ENCODE measurements around the gene UBE2J2. TPM values are rescaled to one million over a fixed set of nuclear protein-coding genes. Genes with fewer than 3 reads are reported as not detected.
A peak's percentile ranks its signal among the peaks of the same experiment; 100 is the strongest.
"Not testable (repeated sequence)": the region's sequence is repeated elsewhere in the genome, so short reads cannot be mapped to it uniquely, and the experiment has no call there.

UBE2J2 gene
- total RNA-seq, 1 donor, result 51.4 TPM

GRCh38 chr1:1259540-1259939 is 14.1 kb downstream of the UBE2J2 start:
- no peak for DNase-seq (ENCODE audit: low read depth in 2 of 3, low spot score in 2 of 3)

GRCh38 chr1:1259119-1259488 is 14.6 kb downstream of the UBE2J2 start:
- DNase-seq (ENCODE audit: low read depth in 2 of 3, low spot score in 2 of 3), result no peak

DNA sequence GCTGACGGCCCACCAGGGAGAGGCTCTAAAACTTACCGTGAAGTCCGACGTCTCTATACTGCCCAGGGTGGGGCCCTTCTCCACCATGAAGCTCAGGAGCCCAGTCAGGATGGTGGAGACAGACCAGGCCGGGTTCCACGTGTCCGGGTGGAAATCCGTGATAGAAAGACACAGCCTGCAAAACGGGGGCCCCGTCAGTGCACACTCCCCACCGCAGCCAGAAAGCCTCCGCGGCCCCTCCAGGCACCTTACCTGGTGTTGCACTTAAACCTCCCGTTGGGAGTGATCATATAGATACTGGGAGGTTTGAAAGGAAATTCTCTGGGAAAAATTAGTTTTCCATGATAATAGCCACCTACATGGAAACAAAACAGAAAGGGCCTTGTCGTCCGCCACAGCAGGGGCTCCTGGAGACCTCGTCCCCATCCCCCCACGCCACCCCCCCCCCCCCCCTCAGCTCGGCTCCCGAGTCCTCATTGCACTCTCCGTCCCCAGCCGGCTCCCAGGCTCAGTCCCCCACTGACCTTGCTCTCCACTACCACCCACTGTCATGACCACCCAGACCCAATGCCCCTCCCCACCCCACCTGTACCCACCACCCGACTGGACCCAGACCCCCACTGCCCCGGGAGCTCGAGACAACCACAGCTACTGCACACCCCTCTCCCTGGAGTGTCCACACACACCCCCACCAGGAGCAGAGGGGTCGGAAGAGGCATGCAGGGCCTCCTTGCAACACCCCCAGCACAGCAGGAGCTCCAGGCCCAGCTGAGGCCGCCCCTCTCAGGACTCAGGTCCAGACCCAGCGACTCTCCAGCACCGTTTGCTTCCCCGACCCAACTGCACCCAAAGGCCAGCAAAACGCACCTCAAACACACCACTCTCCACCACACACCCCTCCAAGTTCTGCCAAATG is 16.4 kb downstream of the UBE2J2 start:
- no peak for DNase-seq (ENCODE audit: low read depth in 2 of 3, low spot score in 2 of 3)

GRCh38 chr1:1255611-1256010 is 18.0 kb downstream of the UBE2J2 start:
- no peak for DNase-seq (ENCODE audit: low read depth in 2 of 3, low spot score in 2 of 3)

- DNase-seq (ENCODE audit: low read depth in 2 of 3, low spot score in 2 of 3), result no peak
Measured at GRCh38 chr1:1255078-1255477, 18.6 kb downstream of the UBE2J2 start.

GRCh38 chr1:1254667-1254998 is 19.0 kb downstream of the UBE2J2 start:
- no peak for DNase-seq (ENCODE audit: low read depth in 2 of 3, low spot score in 2 of 3)

GRCh38 chr1:1253972-1254666 is 19.5 kb downstream of the UBE2J2 start:
- no peak for DNase-seq (ENCODE audit: low read depth in 2 of 3, low spot score in 2 of 3)

DNA sequence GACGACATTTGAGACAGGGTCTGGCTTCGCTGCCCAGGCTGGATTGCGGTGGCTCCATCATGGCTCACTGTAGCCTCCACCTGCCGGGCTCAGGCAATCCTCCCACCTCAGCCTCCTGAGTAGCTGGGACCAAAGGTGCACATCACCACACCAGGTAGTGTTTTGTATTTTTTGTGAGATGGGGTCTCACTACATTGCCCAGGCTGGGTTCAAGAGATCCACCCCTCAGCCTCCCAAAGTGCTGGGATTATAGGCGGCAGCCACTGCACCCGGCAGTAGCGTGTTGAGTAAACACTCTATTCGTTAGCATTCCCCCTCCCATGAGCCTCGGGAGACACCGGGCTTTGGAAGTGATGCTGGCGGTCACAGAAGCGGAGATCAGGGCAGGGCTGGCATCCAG is 20.3 kb downstream of the UBE2J2 start:
- DNase-seq (ENCODE audit: low read depth in 2 of 3, low spot score in 2 of 3), result no peak

- DNase-seq (ENCODE audit: low read depth in 2 of 3, low spot score in 2 of 3), result peak in 1 of 3 donors; percentile 38
Measured at GRCh38 chr1:1250786-1251284, 22.8 kb downstream of the UBE2J2 start.

GRCh38 chr1:1248009-1248913 is 25.4 kb downstream of the UBE2J2 start:
- not testable (repeated sequence) for DNase-seq (ENCODE audit: low read depth in 2 of 3, low spot score in 2 of 3)

- DNase-seq (ENCODE audit: low read depth in 2 of 3, low spot score in 2 of 3), result no peak
Measured at GRCh38 chr1:1247341-1247913, 26.2 kb downstream of the UBE2J2 start.

DNA sequence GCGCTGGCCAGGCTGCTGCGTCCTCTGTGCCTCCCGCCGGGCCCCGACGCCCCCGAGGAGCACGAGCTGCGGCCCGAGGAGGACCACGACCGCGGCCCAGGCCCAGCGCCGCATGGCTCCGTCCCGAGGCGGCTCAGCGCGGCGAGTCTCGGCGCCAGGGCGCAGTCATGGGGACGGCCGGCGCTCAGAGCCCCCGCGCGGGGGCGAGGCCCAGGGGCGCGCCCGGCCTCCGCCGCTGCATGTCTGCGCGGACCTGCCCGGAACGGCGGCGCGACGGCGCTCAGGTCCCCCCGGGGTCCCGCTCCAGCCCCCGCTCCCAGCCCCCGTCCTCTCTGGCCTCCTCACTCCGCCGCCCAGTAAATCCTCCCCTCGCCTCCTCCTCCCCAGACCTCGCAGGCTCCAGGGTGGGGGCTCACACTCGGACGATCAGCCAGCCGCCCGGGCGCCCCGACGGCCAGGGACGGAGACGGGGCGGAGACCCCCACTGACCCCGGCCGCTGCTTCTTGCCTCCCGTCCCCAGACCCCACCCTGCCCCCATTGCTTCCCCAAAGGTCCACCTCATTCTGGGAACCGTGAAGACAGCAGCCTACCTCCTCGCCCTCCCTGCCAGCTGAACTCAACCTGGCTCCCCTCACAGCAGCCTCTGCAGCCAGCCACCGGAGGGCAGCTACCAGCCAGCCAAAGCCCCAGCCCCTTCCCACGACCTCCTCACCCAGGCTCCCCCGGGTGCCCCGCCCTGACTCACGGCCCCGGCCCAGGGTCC is 26.9 kb downstream of the UBE2J2 start, which contains the start of gene C1QTNF12:
Gene C1QTNF12, minus strand, starts transcription at position 146 of the 764 bp plus-strand sequence. Its CDS starts 32 bp downstream, at position 114.
- DNase-seq (ENCODE audit: low read depth in 2 of 3, low spot score in 2 of 3), result peak in 1 of 3 donors; percentile 16

- no peak for DNase-seq (ENCODE audit: low read depth in 2 of 3, low spot score in 2 of 3)
Measured at GRCh38 chr1:1245817-1246576, 27.7 kb downstream of the UBE2J2 start.

- no peak for DNase-seq (ENCODE audit: low read depth in 2 of 3, low spot score in 2 of 3)
Measured at GRCh38 chr1:1245178-1245816, 28.4 kb downstream of the UBE2J2 start.

DNA sequence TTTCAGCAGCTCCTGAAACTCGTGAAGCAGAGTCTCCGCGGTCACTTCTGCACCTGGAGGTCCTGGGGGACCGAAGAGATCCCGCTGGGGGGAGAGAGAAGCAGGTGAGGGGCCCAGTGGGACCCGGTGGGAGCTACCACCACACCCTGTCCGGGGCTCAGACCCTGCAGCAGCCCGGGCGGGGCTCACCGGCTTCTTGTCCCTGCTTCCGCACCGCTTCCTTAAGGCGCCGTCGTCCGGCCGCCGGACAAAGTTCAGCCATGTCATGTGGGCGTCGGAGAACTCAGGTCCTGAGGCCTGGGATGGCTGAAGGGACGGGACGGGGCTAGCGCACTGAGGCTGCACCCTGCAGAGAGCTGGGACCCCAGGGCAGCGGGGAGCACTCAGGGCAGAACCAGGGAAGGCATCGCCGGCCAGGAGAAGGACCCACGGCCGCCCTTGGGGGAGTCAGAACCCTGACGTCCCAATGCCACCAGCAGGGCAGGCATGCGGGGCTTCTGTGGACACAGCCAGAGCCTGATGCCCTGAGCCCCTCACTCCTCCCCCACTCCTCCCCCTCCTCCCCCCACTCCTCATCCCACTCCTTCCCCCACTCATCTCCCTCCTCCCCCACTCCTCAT is 29.4 kb downstream of the UBE2J2 start:
- no peak for DNase-seq (ENCODE audit: low read depth in 2 of 3, low spot score in 2 of 3)

DNA sequence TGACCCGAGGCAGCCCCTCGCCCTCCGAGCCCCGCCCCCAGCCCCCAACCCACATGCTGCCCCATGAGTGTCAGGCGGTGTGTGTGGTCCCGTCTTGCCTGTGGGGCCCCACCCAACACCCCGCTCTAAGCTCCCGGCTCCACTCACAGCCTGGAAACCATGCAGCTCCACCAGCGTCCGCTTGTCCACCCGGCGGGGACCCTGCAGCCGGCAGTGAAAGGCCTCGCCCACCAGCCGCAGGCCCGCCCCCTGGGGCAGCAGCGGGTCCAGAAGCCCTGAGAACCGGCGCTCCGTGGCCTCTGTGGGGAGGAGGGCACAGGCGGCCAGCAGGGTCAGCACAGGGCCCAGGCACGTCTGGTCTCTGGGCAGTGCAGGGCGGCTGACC is 29.9 kb downstream of the UBE2J2 start:
- DNase-seq (ENCODE audit: low read depth in 2 of 3, low spot score in 2 of 3), result no peak

GRCh38 chr1:1243266-1243660 is 30.4 kb downstream of the UBE2J2 start:
- DNase-seq (ENCODE audit: low read depth in 2 of 3, low spot score in 2 of 3), result no peak
